GM12878 (cell line): ENCODE data around the gene TRPV3. TPM values are rescaled to one million over a fixed set of nuclear protein-coding genes. Genes with fewer than 3 reads are reported as not detected.

Source experiments
- ATAC-seq: fragments of 200-7000 bp; cut with Tn5 transposase; 3 replicates; pipeline ENCODE4 v1.9.1; 2020; ENCODE audit warnings: mild to moderate bottlenecking, moderate library complexity
- BruUV-seq: library from RNA; stranded (reverse); fragments of 400-500 nt; replicated peaks from 2 replicates; lab custom pipeline; 2021; lab: Mats Ljungman, UMichigan
- CTCF ChIA-PET: fragments of 300-600 bp; sonication (Branson Sonifier 250); formaldehyde crosslinking; extraction: SDS; loops from one replicate; lab custom pipeline; 2021; ENCODE audit warnings: inconsistent platforms; lab: Yijun Ruan, JAX
- POLR2A ChIA-PET: fragments of 350-600 bp; formaldehyde crosslinking; extraction: SDS; loops from one replicate; lab custom pipeline; 2021; ENCODE audit warnings: inconsistent platforms; lab: Charles Lee
- RAD21 ChIA-PET: fragments of 300-600 bp; sonication (Branson Sonifier 250); formaldehyde crosslinking; loops from one replicate; lab custom pipeline; 2023; ENCODE audit warnings: antibody characterized with exemption; ENCODE audit not compliant: unreplicated experiment; lab: Charles Lee
- SMC1A ChIA-PET: fragments of 300-600 bp; sonication (Branson Sonifier 250); formaldehyde crosslinking; loops from one replicate; lab custom pipeline; 2023; ENCODE audit not compliant: unreplicated experiment, uncharacterized antibody; lab: Charles Lee
- DNase-seq: peaks from one replicate; pipeline ENCODE4 v3.0.0-alpha.2; 2011; ENCODE audit warnings: low read depth, low spot score
- FAIRE-seq: peaks from 3 replicates; lab custom pipeline; 2011; peaks lifted over from hg19 to GRCh38; lab: Jason Lieb, UNC
- H2AFZ ChIP-seq: 2 replicates; pipeline ENCODE4 v1.6.0; 2011; ENCODE audit warnings: low read depth, low read length, control low read depth; ENCODE audit not compliant: control insufficient read depth
- H3K27ac ChIP-seq: 2 replicates; pipeline ENCODE4 v1.5.1; 2011; ENCODE audit warnings: control low read depth; ENCODE audit not compliant: control insufficient read depth, insufficient read depth
- H3K27me3 ChIP-seq, 2 experiments: replicated peaks in 1 of 2; 2 replicates each; pipeline versions ENCODE4 v1.6.0 to v1.6.1; 2011; ENCODE audit warnings: low read length in 1 of 2; ENCODE audit not compliant: control insufficient read depth in 2 of 2, insufficient read depth in 2 of 2
- H3K36me3 ChIP-seq, 2 experiments: 2 replicates each; pipeline ENCODE4 v1.5.1; 2011; ENCODE audit warnings: low read length in 1 of 2; ENCODE audit not compliant: control insufficient read depth in 2 of 2, insufficient read depth in 2 of 2
- H3K4me1 ChIP-seq: 2 replicates; pipeline ENCODE4 v1.6.1; 2011; ENCODE audit warnings: mild to moderate bottlenecking, low read length, moderate library complexity, mixed read lengths; ENCODE audit not compliant: control insufficient read depth, insufficient read depth
- H3K4me2 ChIP-seq: 2 replicates; pipeline ENCODE4 v1.6.0; 2011; ENCODE audit warnings: control low read depth; ENCODE audit not compliant: control insufficient read depth, insufficient read depth
- H3K4me3 ChIP-seq: fragments of 200-600 bp; sonication (generic); 2 replicates; pipeline ENCODE4 v1.5.1; 2016
- H3K79me2 ChIP-seq: 2 replicates; pipeline ENCODE4 v1.6.0; 2011; ENCODE audit warnings: low read length; ENCODE audit not compliant: control insufficient read depth, insufficient read depth
- H3K9ac ChIP-seq: 2 replicates; pipeline ENCODE4 v1.8.0; 2011; ENCODE audit warnings: low read length, control low read depth, mixed read lengths; ENCODE audit not compliant: control insufficient read depth, insufficient read depth
- H3K9me3 ChIP-seq: replicated peaks from 3 replicates; pipeline ENCODE4 v1.5.1; 2011; ENCODE audit warnings: mild to moderate bottlenecking, low read length; ENCODE audit not compliant: control insufficient read depth, insufficient read depth
- H4K20me1 ChIP-seq: 2 replicates; pipeline ENCODE4 v1.6.0; 2011; ENCODE audit not compliant: control insufficient read depth, insufficient read depth
- BMI1 ChIP-seq: fragments of 450-650 bp; IDR thresholded peaks from 2 replicates; pipeline ENCODE4 v1.6.1; 2016; ENCODE audit warnings: mild to moderate bottlenecking, moderate library complexity, borderline replicate concordance
- CEBPB ChIP-seq, 2 experiments: fragments of 150-350 bp in 1 of 2; IDR thresholded peaks; 2 replicates each; pipeline ENCODE4 v1.6.1; 2012 to 2014; ENCODE audit warnings: low read depth in 2 of 2, low read length in 2 of 2, borderline replicate concordance in 1 of 2, inconsistent platforms in 1 of 2
- IRF4 ChIP-seq: IDR thresholded peaks from 2 replicates; pipeline ENCODE4 v1.6.1; 2011; ENCODE audit warnings: low read depth, low read length
- NFIC ChIP-seq: IDR thresholded peaks from 2 replicates; pipeline ENCODE4 v1.6.1; 2012; ENCODE audit warnings: low read depth, mild to moderate bottlenecking, inconsistent platforms, low read length, moderate library complexity
- NFYB ChIP-seq: IDR thresholded peaks from 2 replicates; pipeline ENCODE4 v1.6.1; 2011; ENCODE audit warnings: low read depth, mild to moderate bottlenecking, low read length, improper control_type of control experiment, moderate library complexity; ENCODE audit not compliant: insufficient read depth
- PAX5 ChIP-seq: IDR thresholded peaks from 2 replicates; pipeline ENCODE4 v1.6.1; 2011; ENCODE audit warnings: low read depth, low read length, borderline replicate concordance
- POU2F2 ChIP-seq: IDR thresholded peaks from 3 replicates; pipeline ENCODE4 v1.6.1; 2011; ENCODE audit warnings: low read depth, mild to moderate bottlenecking, low read length, borderline replicate concordance
- SMC3 ChIP-seq: IDR thresholded peaks from 2 replicates; pipeline ENCODE4 v1.6.1; 2011; ENCODE audit warnings: low read length, improper control_type of control experiment, borderline replicate concordance
- ZNF24 ChIP-seq: fragments of 450-650 bp; IDR thresholded peaks from 2 replicates; pipeline ENCODE4 v1.6.1; 2017; ENCODE audit warnings: antibody characterized with exemption, mild to moderate bottlenecking
- WGBS: methylation state at CpG from one replicate; pipeline ENCODE4 v1.1.6; 2016; ENCODE audit warnings: low lambda C conversion rate; ENCODE audit not compliant: insufficient replicate concordance, insufficient coverage; ENCODE audit errors: missing lambda C conversion rate; 5-methylcytosine and 5-hydroxymethylcytosine counted together
- in situ Hi-C: fragments of 300-500 bp; cut with MboI; formaldehyde crosslinking; loops from 9 replicates; pipeline ENCODE4 v1.14.3; 2018; ENCODE audit warnings: mixed read lengths
- intact Hi-C: fragments of 100-400 bp; cut with micrococcal nuclease; formaldehyde crosslinking; loops from one replicate; pipeline ENCODE4 v1.14.2; 2022; ENCODE audit not compliant: unreplicated experiment
- polyA plus RNA-seq, 11 experiments: library from polyadenylated mRNA; depleted of rRNA in 4 of 11; unstranded in 6 of 11; stranded (reverse) in 5 of 11; fragments of >200 nt; fragmentation: Nextera tagmentation in 4 of 11; fragmentation: Illumina TruSeq in 1 of 11; extraction: Ambion mirVana in 4 of 11; extraction: Trizol in 1 of 11; gene quantifications; 1 replicate in 1 of 11; 2 replicates in 10 of 11; pipeline versions ENCODE4 v1.2.1 to v1.2.3, GENCODE V29; 2011 to 2016; ENCODE audit warnings: inconsistent platforms in 2 of 11, missing spikeins in 2 of 11, low read depth in 1 of 11
- total RNA-seq, 4 experiments: library from RNA; depleted of rRNA in 3 of 4; stranded (reverse); fragments of >200 nt in 3 of 4; fragmentation: Illumina TruSeq in 1 of 4; extraction: Trizol in 1 of 4; gene quantifications; 2 replicates each; pipeline versions ENCODE4 v1.2.1 to v1.2.3, GENCODE V29; 2013 to 2021
- TF ChIP-seq, protein P1 (sequence below): fragments of 450-650 bp; IDR thresholded peaks from 2 replicates; pipeline ENCODE4 v1.6.1; 2018; ENCODE audit warnings: mild to moderate bottlenecking, low read depth, moderate library complexity; ENCODE audit not compliant: partially characterized antibody
- TF ChIP-seq, protein P2 (sequence below): fragments of 450-650 bp; IDR thresholded peaks from 2 replicates; pipeline ENCODE4 v1.6.1; 2016; ENCODE audit warnings: mild to moderate bottlenecking, moderate library complexity, borderline replicate concordance
- TF ChIP-seq, protein P3 (sequence below): fragments of 450-650 bp; IDR thresholded peaks from 2 replicates; pipeline ENCODE4 v1.6.1; 2017; ENCODE audit warnings: antibody characterized with exemption, mild to moderate bottlenecking, moderate library complexity
- TF ChIP-seq, protein P4 (sequence below): fragments of 450-650 bp; IDR thresholded peaks from 2 replicates; pipeline ENCODE4 v1.6.1; 2017; ENCODE audit warnings: mild to moderate bottlenecking

Gene TRPV3
- total and polyA plus RNA-seq, 10 of the 15 experiments (the other 5 are each of a cell fraction or from before 2014, with no cell fraction given): 0.52 to 12.0 (median 2.7) TPM

DNA sequence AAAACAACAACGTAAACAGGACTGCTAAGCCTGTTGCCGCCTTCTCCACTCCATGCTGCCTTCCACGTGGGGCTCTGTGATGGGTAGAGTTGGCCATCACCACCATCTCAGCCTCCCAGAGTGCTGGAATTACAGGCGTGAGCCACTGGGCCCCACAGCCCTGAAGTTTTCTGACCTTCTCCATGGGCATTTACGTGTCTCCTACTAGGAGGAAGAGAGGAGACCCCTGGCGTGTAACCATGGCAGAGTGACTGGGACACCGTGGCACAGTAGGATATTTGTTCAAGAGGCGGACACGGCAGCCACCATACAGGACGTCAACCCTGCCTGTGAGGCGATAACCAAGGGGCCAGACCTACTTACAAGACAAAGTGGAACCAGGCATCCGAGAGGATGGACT lies 31.1 kb downstream of the TRPV3 start:
- ChIA-PET RAD21 (no interaction called here), SMC1A (no interaction called here)
- TF ChIP-seq IRF4 (no peak), NFYB (no peak), BMI1 (no peak), SMC3 (no peak), CEBPB (IDR thresholded peaks at IDR 0.05; ENCODE audit: borderline replicate concordance in 1 of 2, low read depth in 2 of 2, low read length in 2 of 2) (no peak), ZNF24 (no peak), NFIC (no peak), PAX5 (no peak), POU2F2 (no peak)
- TF ChIP-seq, protein P1, sequence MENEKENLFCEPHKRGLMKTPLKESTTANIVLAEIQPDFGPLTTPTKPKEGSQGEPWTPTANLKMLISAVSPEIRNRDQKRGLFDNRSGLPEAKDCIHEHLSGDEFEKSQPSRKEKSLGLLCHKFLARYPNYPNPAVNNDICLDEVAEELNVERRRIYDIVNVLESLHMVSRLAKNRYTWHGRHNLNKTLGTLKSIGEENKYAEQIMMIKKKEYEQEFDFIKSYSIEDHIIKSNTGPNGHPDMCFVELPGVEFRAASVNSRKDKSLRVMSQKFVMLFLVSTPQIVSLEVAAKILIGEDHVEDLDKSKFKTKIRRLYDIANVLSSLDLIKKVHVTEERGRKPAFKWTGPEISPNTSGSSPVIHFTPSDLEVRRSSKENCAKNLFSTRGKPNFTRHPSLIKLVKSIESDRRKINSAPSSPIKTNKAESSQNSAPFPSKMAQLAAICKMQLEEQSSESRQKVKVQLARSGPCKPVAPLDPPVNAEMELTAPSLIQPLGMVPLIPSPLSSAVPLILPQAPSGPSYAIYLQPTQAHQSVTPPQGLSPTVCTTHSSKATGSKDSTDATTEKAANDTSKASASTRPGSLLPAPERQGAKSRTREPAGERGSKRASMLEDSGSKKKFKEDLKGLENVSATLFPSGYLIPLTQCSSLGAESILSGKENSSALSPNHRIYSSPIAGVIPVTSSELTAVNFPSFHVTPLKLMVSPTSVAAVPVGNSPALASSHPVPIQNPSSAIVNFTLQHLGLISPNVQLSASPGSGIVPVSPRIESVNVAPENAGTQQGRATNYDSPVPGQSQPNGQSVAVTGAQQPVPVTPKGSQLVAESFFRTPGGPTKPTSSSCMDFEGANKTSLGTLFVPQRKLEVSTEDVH: no peak
- TF ChIP-seq, protein P2, sequence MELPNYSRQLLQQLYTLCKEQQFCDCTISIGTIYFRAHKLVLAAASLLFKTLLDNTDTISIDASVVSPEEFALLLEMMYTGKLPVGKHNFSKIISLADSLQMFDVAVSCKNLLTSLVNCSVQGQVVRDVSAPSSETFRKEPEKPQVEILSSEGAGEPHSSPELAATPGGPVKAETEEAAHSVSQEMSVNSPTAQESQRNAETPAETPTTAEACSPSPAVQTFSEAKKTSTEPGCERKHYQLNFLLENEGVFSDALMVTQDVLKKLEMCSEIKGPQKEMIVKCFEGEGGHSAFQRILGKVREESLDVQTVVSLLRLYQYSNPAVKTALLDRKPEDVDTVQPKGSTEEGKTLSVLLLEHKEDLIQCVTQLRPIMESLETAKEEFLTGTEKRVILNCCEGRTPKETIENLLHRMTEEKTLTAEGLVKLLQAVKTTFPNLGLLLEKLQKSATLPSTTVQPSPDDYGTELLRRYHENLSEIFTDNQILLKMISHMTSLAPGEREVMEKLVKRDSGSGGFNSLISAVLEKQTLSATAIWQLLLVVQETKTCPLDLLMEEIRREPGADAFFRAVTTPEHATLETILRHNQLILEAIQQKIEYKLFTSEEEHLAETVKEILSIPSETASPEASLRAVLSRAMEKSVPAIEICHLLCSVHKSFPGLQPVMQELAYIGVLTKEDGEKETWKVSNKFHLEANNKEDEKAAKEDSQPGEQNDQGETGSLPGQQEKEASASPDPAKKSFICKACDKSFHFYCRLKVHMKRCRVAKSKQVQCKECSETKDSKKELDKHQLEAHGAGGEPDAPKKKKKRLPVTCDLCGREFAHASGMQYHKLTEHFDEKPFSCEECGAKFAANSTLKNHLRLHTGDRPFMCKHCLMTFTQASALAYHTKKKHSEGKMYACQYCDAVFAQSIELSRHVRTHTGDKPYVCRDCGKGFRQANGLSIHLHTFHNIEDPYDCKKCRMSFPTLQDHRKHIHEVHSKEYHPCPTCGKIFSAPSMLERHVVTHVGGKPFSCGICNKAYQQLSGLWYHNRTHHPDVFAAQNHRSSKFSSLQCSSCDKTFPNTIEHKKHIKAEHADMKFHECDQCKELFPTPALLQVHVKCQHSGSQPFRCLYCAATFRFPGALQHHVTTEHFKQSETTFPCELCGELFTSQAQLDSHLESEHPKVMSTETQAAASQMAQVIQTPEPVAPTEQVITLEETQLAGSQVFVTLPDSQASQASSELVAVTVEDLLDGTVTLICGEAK: no peak
- TF ChIP-seq, protein P3, sequence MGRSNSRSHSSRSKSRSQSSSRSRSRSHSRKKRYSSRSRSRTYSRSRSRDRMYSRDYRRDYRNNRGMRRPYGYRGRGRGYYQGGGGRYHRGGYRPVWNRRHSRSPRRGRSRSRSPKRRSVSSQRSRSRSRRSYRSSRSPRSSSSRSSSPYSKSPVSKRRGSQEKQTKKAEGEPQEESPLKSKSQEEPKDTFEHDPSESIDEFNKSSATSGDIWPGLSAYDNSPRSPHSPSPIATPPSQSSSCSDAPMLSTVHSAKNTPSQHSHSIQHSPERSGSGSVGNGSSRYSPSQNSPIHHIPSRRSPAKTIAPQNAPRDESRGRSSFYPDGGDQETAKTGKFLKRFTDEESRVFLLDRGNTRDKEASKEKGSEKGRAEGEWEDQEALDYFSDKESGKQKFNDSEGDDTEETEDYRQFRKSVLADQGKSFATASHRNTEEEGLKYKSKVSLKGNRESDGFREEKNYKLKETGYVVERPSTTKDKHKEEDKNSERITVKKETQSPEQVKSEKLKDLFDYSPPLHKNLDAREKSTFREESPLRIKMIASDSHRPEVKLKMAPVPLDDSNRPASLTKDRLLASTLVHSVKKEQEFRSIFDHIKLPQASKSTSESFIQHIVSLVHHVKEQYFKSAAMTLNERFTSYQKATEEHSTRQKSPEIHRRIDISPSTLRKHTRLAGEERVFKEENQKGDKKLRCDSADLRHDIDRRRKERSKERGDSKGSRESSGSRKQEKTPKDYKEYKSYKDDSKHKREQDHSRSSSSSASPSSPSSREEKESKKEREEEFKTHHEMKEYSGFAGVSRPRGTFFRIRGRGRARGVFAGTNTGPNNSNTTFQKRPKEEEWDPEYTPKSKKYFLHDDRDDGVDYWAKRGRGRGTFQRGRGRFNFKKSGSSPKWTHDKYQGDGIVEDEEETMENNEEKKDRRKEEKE: no peak
- TF ChIP-seq, protein P4, sequence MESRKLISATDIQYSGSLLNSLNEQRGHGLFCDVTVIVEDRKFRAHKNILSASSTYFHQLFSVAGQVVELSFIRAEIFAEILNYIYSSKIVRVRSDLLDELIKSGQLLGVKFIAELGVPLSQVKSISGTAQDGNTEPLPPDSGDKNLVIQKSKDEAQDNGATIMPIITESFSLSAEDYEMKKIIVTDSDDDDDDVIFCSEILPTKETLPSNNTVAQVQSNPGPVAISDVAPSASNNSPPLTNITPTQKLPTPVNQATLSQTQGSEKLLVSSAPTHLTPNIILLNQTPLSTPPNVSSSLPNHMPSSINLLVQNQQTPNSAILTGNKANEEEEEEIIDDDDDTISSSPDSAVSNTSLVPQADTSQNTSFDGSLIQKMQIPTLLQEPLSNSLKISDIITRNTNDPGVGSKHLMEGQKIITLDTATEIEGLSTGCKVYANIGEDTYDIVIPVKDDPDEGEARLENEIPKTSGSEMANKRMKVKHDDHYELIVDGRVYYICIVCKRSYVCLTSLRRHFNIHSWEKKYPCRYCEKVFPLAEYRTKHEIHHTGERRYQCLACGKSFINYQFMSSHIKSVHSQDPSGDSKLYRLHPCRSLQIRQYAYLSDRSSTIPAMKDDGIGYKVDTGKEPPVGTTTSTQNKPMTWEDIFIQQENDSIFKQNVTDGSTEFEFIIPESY: no peak

More for the DNA sequence above, 31.1 kb downstream of the TRPV3 start:
- H3K4me1 ChIP-seq: no peaks in the 10 kb centered on the region
- 86% methylated on average over 12 of the region's 12 CpGs for WGBS
- DNase-seq (no peak), ATAC-seq (no peak), FAIRE-seq (no peak)
- no TSS peak for BruUV-seq
- in situ Hi-C loops (no loop called here), intact Hi-C loops (no loop called here)
- no peak overlapping the region for H3K27ac ChIP-seq
- no peaks in the 10 kb centered on the region for H3K9me3 ChIP-seq
- H3K4me2 ChIP-seq: no peak overlapping the region
- POLR2A ChIA-PET: no interaction called here
- H3K4me3 ChIP-seq: no peak overlapping the region
- H3K79me2 ChIP-seq: no peaks in the 10 kb centered on the region
- CTCF ChIA-PET: no interaction called here
- H3K36me3 ChIP-seq: no peaks in the 10 kb centered on the region; a peak in 2 of 4 replicates
- H4K20me1 ChIP-seq: no peaks in the 10 kb centered on the region; the same call in 1 of the 2 replicates
- no peaks in the 10 kb centered on the region for H3K27me3 ChIP-seq
- H3K9ac ChIP-seq: no peak overlapping the region
- H2AFZ ChIP-seq: no peak overlapping the region
